Transverse colon (tissue), 3 donors: ENCODE results near the gene MFRP.

ENCODE experiments used
- POLR2A ChIP-seq: fragments of 450-650 bp; IDR thresholded peaks from one replicate; pipeline ENCODE4 v1.6.1; 2016; ENCODE audit warnings: antibody characterized with exemption, mild to moderate bottlenecking, moderate library complexity
- TF ChIP-seq, protein P1 (sequence below), 5 experiments: fragments of 200-600 bp in 3 of 5; fragments of 450-650 bp in 2 of 5; sonication (generic) in 3 of 5; IDR thresholded peaks; 1 replicate in 2 of 5; 2 replicates in 3 of 5; pipeline ENCODE4 v1.5.1; 2016 to 2017; ENCODE audit warnings: antibody characterized with exemption in 5 of 5, inconsistent platforms in 3 of 5, mild to moderate bottlenecking in 2 of 5, moderate library complexity in 1 of 5

GRCh38 chr11:119389611-119390254 is 43.2 kb upstream of the MFRP start:
- TF ChIP-seq, protein P1, sequence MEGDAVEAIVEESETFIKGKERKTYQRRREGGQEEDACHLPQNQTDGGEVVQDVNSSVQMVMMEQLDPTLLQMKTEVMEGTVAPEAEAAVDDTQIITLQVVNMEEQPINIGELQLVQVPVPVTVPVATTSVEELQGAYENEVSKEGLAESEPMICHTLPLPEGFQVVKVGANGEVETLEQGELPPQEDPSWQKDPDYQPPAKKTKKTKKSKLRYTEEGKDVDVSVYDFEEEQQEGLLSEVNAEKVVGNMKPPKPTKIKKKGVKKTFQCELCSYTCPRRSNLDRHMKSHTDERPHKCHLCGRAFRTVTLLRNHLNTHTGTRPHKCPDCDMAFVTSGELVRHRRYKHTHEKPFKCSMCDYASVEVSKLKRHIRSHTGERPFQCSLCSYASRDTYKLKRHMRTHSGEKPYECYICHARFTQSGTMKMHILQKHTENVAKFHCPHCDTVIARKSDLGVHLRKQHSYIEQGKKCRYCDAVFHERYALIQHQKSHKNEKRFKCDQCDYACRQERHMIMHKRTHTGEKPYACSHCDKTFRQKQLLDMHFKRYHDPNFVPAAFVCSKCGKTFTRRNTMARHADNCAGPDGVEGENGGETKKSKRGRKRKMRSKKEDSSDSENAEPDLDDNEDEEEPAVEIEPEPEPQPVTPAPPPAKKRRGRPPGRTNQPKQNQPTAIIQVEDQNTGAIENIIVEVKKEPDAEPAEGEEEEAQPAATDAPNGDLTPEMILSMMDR (IDR thresholded peaks at IDR 0.05) = peak; percentile 16 to 35 (median 19)
- no peak for TF ChIP-seq POLR2A
